ENCODE measurements around the gene GCSH. TPM values are rescaled to one million over a fixed set of nuclear protein-coding genes. Genes with fewer than 3 reads are reported as not detected.

GCSH gene
- total and polyA plus RNA-seq, 4 donors, result 34.6 to 132 (median 55.0) TPM

GRCh38 chr16:81071805-81072204, 24.4 kb downstream of the GCSH start:
- Histone ChIP-seq H3K9ac (ENCODE audit: low read depth in 1 of 2, low read length in 2 of 2) (no peak overlapping the region), H3K27me3 (ENCODE audit: control insufficient read depth in 4 of 4, insufficient read depth in 4 of 4, low read length in 3 of 4) (no peaks in the 10 kb centered on the region), H3K4me3 (ENCODE audit: low read depth in 1 of 3, low read length in 3 of 3) (no peak overlapping the region), H3K27ac (ENCODE audit: low read depth in 1 of 2, low read length in 2 of 2) (no peak overlapping the region), H3K9me3 (ENCODE audit: control insufficient read depth in 4 of 4, low read length in 3 of 4) (no peaks in the 10 kb centered on the region), H3K4me1 (ENCODE audit: control insufficient read depth in 4 of 4, insufficient read depth in 4 of 4, low read length in 3 of 4) (peaks cover 0 to 3% (median 1%) of the 10 kb centered on the region in 4 donors), H3K36me3 (ENCODE audit: control insufficient read depth in 4 of 4, insufficient read depth in 3 of 4, low read depth in 1 of 4, low read length in 3 of 4) (no peaks in the 10 kb centered on the region)
- DNase-seq (ENCODE audit: low spot score), result no peak
- 90% methylated on average over 4 of the region's 4 CpGs for WGBS
- TF ChIP-seq FOXA1 (IDR thresholded peaks at IDR 0.05), result no peak
- TF ChIP-seq RXRA (IDR thresholded peaks at IDR 0.05), result no peak
- TF ChIP-seq FOXA2 (IDR thresholded peaks at IDR 0.05), result no peak
- no peak for TF ChIP-seq YY1 (IDR thresholded peaks at IDR 0.05)
- no peak for TF ChIP-seq MAX (IDR thresholded peaks at IDR 0.05)
- TF ChIP-seq NR2F2 (IDR thresholded peaks at IDR 0.05), result no peak
- no peak for TF ChIP-seq ZBTB33 (IDR thresholded peaks at IDR 0.05)
- TF ChIP-seq HNF4G (IDR thresholded peaks at IDR 0.05), result no peak
- no peak for TF ChIP-seq GABPA (IDR thresholded peaks at IDR 0.05 in 1 of 2, conservative IDR thresholded peaks at IDR 0.05 in 1 of 2)
- no peak for TF ChIP-seq RAD21 (IDR thresholded peaks at IDR 0.05)
- no peak for TF ChIP-seq ATF3 (IDR thresholded peaks at IDR 0.05)
- no peak for TF ChIP-seq HNF4A (conservative IDR thresholded peaks at IDR 0.05)
- no peak for TF ChIP-seq SP1 (IDR thresholded peaks at IDR 0.05)
- TF ChIP-seq REST (IDR thresholded peaks at IDR 0.05), result no peak

GRCh38 chr16:81070979-81071378, 25.2 kb downstream of the GCSH start:
- TF ChIP-seq YY1 (IDR thresholded peaks at IDR 0.05) (no peak), TAF1 (conservative IDR thresholded peaks at IDR 0.05) (no peak), CTCF (IDR thresholded peaks at IDR 0.05; ENCODE audit: low read depth, low read length, missing input control) (no peak), NR2F2 (IDR thresholded peaks at IDR 0.05) (no peak)
- no peak overlapping the region for H3K4me3 ChIP-seq (ENCODE audit: low read depth in 1 of 3, low read length in 3 of 3)
- no peaks in the 10 kb centered on the region for H3K9me3 ChIP-seq (ENCODE audit: control insufficient read depth in 4 of 4, low read length in 3 of 4)
- no peak overlapping the region for H3K9ac ChIP-seq (ENCODE audit: low read depth in 1 of 2, low read length in 2 of 2)
- 80% methylated on average over 8 of the region's 8 CpGs for WGBS
- no peaks in the 10 kb centered on the region for H3K27me3 ChIP-seq (ENCODE audit: control insufficient read depth in 4 of 4, insufficient read depth in 4 of 4, low read length in 3 of 4)
- H3K4me1 ChIP-seq (ENCODE audit: control insufficient read depth in 4 of 4, insufficient read depth in 4 of 4, low read length in 3 of 4), result no peaks in the 10 kb centered on the region
- DNase-seq (ENCODE audit: low spot score), result no peak
- H3K27ac ChIP-seq (ENCODE audit: low read depth in 1 of 2, low read length in 2 of 2), result no peak overlapping the region
- H3K36me3 ChIP-seq (ENCODE audit: control insufficient read depth in 4 of 4, insufficient read depth in 3 of 4, low read depth in 1 of 4, low read length in 3 of 4), result no peaks in the 10 kb centered on the region
